HEK293 (cell line): Measurements from ENCODE around the gene CTSE.
"Not testable (repeated sequence)": the region's sequence is repeated elsewhere in the genome, so short reads cannot be mapped to it uniquely, and the experiment has no call there.

Experiments
- CTCF ChIP-seq: fragments of 450-650 bp; formaldehyde crosslinking; IDR thresholded peaks from 2 replicates; pipeline ENCODE4 v1.5.1; 2016; ENCODE audit warnings: missing biosample characterization, missing genetic modification characterization
- KLF8 ChIP-seq: fragments of 450-650 bp; formaldehyde crosslinking; IDR thresholded peaks from 2 replicates; pipeline ENCODE4 v1.5.1; 2016; ENCODE audit warnings: missing biosample characterization, missing genetic modification characterization
- OSR2 ChIP-seq: fragments of 450-650 bp; formaldehyde crosslinking; IDR thresholded peaks from 2 replicates; pipeline ENCODE4 v1.5.1; 2016; ENCODE audit warnings: missing biosample characterization, missing genetic modification characterization
- PBX3 ChIP-seq: sonication (generic); formaldehyde crosslinking; IDR thresholded peaks from 2 replicates; pipeline ENCODE4 v1.8.1; 2022; ENCODE audit warnings: mild to moderate bottlenecking, moderate library complexity, missing genetic modification reagents
- PRDM10 ChIP-seq: fragments of 450-650 bp; formaldehyde crosslinking; IDR thresholded peaks from 2 replicates; pipeline ENCODE4 v1.5.1; 2016; ENCODE audit warnings: missing biosample characterization, missing genetic modification characterization
- ZNF239 ChIP-seq: fragments of 450-650 bp; formaldehyde crosslinking; IDR thresholded peaks from 2 replicates; pipeline ENCODE4 v1.5.1; 2016; ENCODE audit warnings: missing biosample characterization, missing genetic modification characterization
- ZNF24 ChIP-seq: fragments of 450-650 bp; formaldehyde crosslinking; IDR thresholded peaks from 2 replicates; pipeline ENCODE4 v1.5.1; 2016; ENCODE audit warnings: missing biosample characterization, missing genetic modification characterization
- ZNF266 ChIP-seq: fragments of 450-650 bp; formaldehyde crosslinking; IDR thresholded peaks from 2 replicates; pipeline ENCODE4 v1.5.1; 2016; ENCODE audit warnings: missing biosample characterization, missing genetic modification characterization, low read depth
- ZNF658 ChIP-seq: fragments of 450-650 bp; formaldehyde crosslinking; IDR thresholded peaks from 2 replicates; pipeline ENCODE4; 2016; ENCODE audit warnings: missing biosample characterization, missing genetic modification characterization

GRCh38 chr1:206052231-206052865 is 28.7 kb upstream of the CTSE start:
- not testable (repeated sequence) for TF ChIP-seq OSR2; ZNF658; PRDM10; PBX3 (CRISPR knock-in tag); ZNF266 (tag by site-specific recombination); CTCF; KLF8 (tag by site-specific recombination); ZNF24 (tag by site-specific recombination); ZNF239 (tag by site-specific recombination)
